Measurements from ENCODE around the gene NDFIP1. TPM values are rescaled to one million over a fixed set of nuclear protein-coding genes. Genes with fewer than 3 reads are reported as not detected.

The NDFIP1 gene
- total RNA-seq, 1 experiment from 2014 or later, result 40.9 TPM

GRCh38 chr5:142100307-142100706 is 8.3 kb upstream of the NDFIP1 start:
- intact Hi-C loops (cut with micrococcal nuclease; ENCODE audit: unreplicated experiment) (no loop called here), in situ Hi-C loops (cut with HindIII; ENCODE audit: low pct_unique_long_range_greater_than_20kb, low sequenced_read_pairs) (no loop called here)
- H3K27me3 ChIP-seq (ENCODE audit: control insufficient read depth, insufficient read depth, low read length), result no peaks in the 10 kb centered on the region; the same call in 1 of the 2 replicates
- H3K36me3 ChIP-seq (ENCODE audit: control insufficient read depth, insufficient read depth, low read length), result no peaks in the 10 kb centered on the region
- H3K4me3 ChIP-seq (ENCODE audit: low read depth in 2 of 2, low read length in 2 of 2), result no peak overlapping the region
- H3K4me1 ChIP-seq (ENCODE audit: control insufficient read depth, insufficient read depth, low read length), result no peaks in the 10 kb centered on the region
- TF ChIP-seq TCF7L2 (IDR thresholded peaks at IDR 0.05; ENCODE audit: low read depth, low read length) (no peak), CTCF (IDR thresholded peaks at IDR 0.05) (no peak)
- CTCF ChIA-PET, result no interaction called here
- DNase-seq (ENCODE audit: low read depth, low spot score) (no peak), ATAC-seq (no peak)
- no peak overlapping the region for H3K27ac ChIP-seq (ENCODE audit: low read length)
- no TSS peak for BruUV-seq (replicated peaks)
- POLR2A ChIA-PET, result no interaction called here
- no peaks in the 10 kb centered on the region for H3K9me3 ChIP-seq (ENCODE audit: control insufficient read depth, insufficient read depth, low read depth, low read length)

DNA sequence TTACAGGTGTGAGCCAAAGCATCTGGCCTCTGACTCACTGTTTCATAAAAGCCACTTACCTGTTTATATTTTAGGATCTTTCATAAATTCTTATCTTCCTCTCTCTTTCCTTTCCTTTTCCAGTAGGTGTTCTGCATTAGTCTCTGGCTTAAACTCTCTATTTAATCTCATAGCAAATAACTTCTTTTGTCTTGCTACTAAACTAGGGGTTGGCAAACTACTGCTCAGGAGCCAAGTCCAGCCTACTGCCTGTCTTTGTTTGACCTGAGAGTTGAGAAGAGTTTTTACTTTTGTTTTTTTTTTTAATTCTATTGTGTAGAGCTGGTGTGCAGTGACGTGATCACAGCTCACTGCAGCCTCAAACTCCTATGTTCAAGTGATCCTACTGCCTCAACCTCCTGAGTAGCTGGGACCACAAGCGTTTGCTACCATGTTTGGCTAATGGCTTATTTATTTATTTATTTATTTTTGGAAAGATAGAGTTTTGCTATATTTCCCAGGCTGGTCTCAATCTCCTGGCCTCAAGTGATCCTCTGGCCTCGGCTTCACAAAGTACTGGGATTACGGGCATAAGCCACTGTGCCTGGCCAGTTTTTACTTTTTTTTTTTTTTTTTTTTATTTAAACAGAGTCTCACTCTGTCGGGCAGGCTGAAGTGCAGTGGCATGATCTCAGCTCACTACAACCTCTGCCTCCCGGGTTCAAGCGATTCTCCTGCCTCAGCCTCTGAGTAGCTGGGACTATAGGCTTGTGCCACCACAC is 5.4 kb upstream of the NDFIP1 start:
- POLR2A ChIA-PET, result interaction anchor here (0.5 kb wide), 1 partner anchor 317 kb away, joined by 5 read pairs; no protein-coding TSS in a partner anchor
- no TSS peak for BruUV-seq (replicated peaks)
- H3K4me3 ChIP-seq (ENCODE audit: low read depth in 2 of 2, low read length in 2 of 2), result no peak overlapping the region
- no peak overlapping the region for H3K27ac ChIP-seq (ENCODE audit: low read length)
- CTCF ChIA-PET, result no interaction called here
- no peaks in the 10 kb centered on the region for H3K9me3 ChIP-seq (ENCODE audit: control insufficient read depth, insufficient read depth, low read depth, low read length)
- intact Hi-C loops (cut with micrococcal nuclease; ENCODE audit: unreplicated experiment) (no loop called here), in situ Hi-C loops (cut with HindIII; ENCODE audit: low pct_unique_long_range_greater_than_20kb, low sequenced_read_pairs) (no loop called here)
- peaks cover 2% of the 10 kb centered on the region for H3K4me1 ChIP-seq (ENCODE audit: control insufficient read depth, insufficient read depth, low read length)
- no peak for DNase-seq (ENCODE audit: low read depth, low spot score)
- H3K27me3 ChIP-seq (ENCODE audit: control insufficient read depth, insufficient read depth, low read length), result no peaks in the 10 kb centered on the region; the same call in 1 of the 2 replicates
- ATAC-seq, result no peak
- H3K36me3 ChIP-seq (ENCODE audit: control insufficient read depth, insufficient read depth, low read length), result no peaks in the 10 kb centered on the region
- TF ChIP-seq TCF7L2 (IDR thresholded peaks at IDR 0.05; ENCODE audit: low read depth, low read length) (no peak), POLR2AphosphoS5 (IDR thresholded peaks at IDR 0.05; ENCODE audit: low read depth, low read length) (no peak), REST (IDR thresholded peaks at IDR 0.05; ENCODE audit: insufficient read depth in 1 of 2, low read depth in 2 of 2, low read length in 1 of 2) (no peak), CTCF (IDR thresholded peaks at IDR 0.05) (no peak), SIN3A (IDR thresholded peaks at IDR 0.05; ENCODE audit: borderline replicate concordance, insufficient read depth, low read depth, low read length) (no peak)
